OCI-LY1 (cell line): ENCODE measurements around the gene RNF38.

Experiments
- EZH2 ChIP-seq: fragments of 200-600 bp; sonication (generic), shearing (Covaris generic); IDR thresholded peaks from 2 replicates; pipeline ENCODE4 v1.8.0; 2017; ENCODE audit warnings: borderline replicate concordance, mixed run types, mild to moderate bottlenecking, antibody characterized with exemption, low read length, moderate library complexity, mixed read lengths
- TF ChIP-seq, protein P1 (sequence below): fragments of 200-600 bp; sonication (generic), shearing (Covaris generic); IDR thresholded peaks from 2 replicates; pipeline ENCODE4 v1.5.1; 2017; ENCODE audit warnings: mild to moderate bottlenecking, antibody characterized with exemption, low read length, moderate library complexity, mixed read lengths

GRCh38 chr9:36316611-36317317, 83.3 kb downstream of the RNF38 start:
- TF ChIP-seq EZH2, result no peak
- TF ChIP-seq, protein P1, sequence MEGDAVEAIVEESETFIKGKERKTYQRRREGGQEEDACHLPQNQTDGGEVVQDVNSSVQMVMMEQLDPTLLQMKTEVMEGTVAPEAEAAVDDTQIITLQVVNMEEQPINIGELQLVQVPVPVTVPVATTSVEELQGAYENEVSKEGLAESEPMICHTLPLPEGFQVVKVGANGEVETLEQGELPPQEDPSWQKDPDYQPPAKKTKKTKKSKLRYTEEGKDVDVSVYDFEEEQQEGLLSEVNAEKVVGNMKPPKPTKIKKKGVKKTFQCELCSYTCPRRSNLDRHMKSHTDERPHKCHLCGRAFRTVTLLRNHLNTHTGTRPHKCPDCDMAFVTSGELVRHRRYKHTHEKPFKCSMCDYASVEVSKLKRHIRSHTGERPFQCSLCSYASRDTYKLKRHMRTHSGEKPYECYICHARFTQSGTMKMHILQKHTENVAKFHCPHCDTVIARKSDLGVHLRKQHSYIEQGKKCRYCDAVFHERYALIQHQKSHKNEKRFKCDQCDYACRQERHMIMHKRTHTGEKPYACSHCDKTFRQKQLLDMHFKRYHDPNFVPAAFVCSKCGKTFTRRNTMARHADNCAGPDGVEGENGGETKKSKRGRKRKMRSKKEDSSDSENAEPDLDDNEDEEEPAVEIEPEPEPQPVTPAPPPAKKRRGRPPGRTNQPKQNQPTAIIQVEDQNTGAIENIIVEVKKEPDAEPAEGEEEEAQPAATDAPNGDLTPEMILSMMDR, result no peak
